HG03460 (cell line): Measurements from ENCODE around the gene STARD4.

Experiments
- ATAC-seq: cut with Tn5 transposase; IDR thresholded peaks from one replicate; pipeline ENCODE4 v1.9.1; 2021; ENCODE audit not compliant: unreplicated experiment

STARD4 gene

GRCh38 chr5:111530298-111530740, 18.0 kb upstream of the STARD4 start:
- peak; percentile 97 for ATAC-seq

- no peak for ATAC-seq
Observed at GRCh38 chr5:111528056-111528455, 15.7 kb upstream of the STARD4 start.

DNA sequence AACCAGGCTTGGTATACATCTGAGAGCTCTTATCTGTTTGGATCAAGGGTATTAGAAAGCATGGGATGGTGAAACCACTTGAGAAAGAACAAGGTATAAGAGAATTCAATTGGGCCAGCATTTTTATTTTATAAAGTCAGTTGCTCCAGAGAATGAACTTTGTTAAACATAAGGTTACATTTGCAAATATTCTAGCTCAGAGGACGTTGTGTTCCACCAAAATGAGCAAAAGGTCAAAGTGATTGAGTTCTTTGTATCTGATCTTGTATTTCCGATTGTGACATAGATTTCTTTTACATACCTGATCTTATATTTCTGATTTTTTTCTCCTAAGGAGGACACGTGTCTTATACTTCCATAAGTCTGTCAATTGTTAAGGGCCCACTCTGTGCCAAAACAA, 8.6 kb upstream of the STARD4 start:
- no peak for ATAC-seq

- ATAC-seq, result no peak
Observed at GRCh38 chr5:111518777-111519176, 6.4 kb upstream of the STARD4 start.

GRCh38 chr5:111517853-111518501, 5.6 kb upstream of the STARD4 start:
- no peak for ATAC-seq

DNA sequence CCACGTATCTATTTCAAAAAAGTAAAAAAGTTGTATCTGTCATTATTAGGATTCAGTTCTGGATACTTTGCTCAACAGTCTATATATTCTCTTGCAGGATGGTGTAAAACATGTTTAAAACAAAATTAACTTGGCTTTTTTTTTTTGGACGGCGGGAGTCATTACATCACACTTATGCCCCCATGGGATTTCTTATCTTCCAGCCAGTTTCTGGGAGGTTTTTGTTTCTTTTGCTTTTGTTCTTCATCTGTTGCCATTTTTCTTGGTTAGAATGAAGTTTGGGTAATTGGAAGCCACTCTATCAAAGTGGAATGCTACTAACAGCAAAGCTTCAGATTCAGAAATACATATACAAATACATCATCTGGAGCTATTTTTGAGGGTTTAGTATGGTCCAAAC, 1.8 kb upstream of the STARD4 start:
- no peak for ATAC-seq

DNA sequence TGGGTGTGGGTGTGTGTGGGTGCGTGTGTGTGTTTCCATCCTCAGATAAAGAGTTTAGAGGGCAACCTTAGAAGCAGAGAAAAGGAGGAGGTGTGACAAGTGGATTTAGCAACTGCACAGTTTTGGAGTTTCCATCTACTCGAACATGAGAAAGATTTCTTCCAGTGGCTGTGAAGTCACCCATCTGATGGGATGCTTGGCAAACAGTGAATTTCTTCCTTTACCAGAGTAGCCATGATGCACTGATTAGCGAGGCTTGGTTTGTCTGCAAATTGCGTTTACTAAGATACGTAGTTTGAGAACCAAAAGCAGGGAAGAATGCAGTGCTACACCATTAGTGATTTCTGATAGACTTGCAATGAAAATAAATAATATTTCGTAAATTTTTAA, 791 bp upstream of the STARD4 start:
- ATAC-seq, result no peak

- peak; percentile 21 for ATAC-seq
Observed at GRCh38 chr5:111511831-111512374, 432 bp downstream of the STARD4 start.

DNA sequence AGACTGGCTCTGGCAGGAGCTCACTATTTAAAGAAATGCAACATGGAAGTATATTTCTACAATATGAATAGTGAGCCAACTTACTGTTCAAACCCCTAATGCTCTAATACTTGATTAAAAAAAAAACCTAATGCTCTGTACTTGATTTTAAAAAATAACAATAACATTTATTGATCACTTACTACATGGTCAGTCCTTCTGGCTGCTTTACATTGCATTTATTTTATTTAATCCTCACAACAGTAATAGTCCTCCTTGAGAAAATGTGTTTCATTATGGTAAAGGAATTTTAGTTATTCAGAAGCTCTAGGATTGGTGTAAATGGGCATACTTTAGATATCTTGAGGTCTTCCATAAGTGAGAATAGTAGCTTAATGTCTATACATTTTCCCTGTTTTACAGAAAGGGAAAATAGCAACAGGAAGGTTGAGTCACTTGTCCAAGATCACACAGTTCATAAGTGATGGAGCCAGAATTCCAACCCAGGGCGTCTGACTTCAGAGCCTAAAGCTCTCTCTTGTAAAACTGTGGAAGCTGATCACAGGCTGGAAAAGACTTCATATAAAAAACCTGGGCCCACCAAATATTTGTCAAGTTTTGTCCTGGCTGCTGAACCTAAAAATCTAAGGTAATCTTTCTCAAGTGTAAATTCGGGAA, 1.0 kb downstream of the STARD4 start:
- ATAC-seq, result no peak

DNA sequence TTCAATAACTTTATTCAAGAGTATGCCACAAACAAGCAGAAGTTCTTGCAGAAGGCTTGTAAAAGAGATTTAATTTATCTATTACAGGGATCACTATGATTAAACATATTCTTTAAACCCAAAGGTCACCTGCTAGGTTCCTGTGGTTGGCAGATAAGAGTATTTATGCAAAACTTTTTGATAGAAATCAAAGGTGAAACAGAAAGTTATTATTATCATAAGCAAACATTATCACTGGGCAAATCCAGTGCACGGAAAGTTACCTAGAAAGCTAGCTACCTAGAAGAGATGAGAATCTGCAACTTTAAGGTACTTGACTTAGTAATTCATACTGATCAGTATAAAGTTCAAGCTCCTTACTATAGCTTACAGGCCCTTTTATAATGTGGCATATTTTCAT, 3.2 kb downstream of the STARD4 start:
- ATAC-seq, result no peak

GRCh38 chr5:111507276-111507675, 5.1 kb downstream of the STARD4 start:
- ATAC-seq, result no peak

- no peak for ATAC-seq
Observed at GRCh38 chr5:111505096-111505495, 7.2 kb downstream of the STARD4 start.

DNA sequence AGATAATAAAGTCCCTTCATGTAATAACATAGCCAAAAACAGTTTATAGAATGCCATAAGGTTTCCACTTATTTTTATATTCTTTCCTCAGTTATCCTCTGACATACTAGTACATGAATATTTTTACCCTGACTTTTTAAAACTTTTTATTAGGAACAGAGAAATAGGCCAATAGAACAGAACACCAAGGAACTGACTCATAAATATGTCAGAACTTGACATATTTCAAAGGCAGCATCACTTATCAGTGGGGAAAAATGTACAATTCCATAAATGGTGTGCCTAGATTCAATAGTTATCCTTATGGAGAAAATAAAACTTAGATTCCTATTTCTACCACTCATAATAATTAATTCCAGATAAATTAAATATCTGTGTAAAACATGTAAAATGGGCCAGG, 9.4 kb downstream of the STARD4 start:
- ATAC-seq, result no peak

GRCh38 chr5:111498346-111498745, 14.0 kb downstream of the STARD4 start:
- ATAC-seq, result no peak

- ATAC-seq, result no peak
Observed at GRCh38 chr5:111495159-111495558, 17.2 kb downstream of the STARD4 start.

GRCh38 chr5:111494355-111494999, 17.9 kb downstream of the STARD4 start:
- ATAC-seq, result no peak

- ATAC-seq, result no peak
Observed at GRCh38 chr5:111493031-111493430, 19.3 kb downstream of the STARD4 start.

- ATAC-seq, result no peak
Observed at GRCh38 chr5:111488353-111488752, 24.0 kb downstream of the STARD4 start.

GRCh38 chr5:111486926-111487325, 25.4 kb downstream of the STARD4 start:
- ATAC-seq, result no peak

- ATAC-seq, result no peak
Observed at GRCh38 chr5:111486055-111486454, 26.3 kb downstream of the STARD4 start.

- ATAC-seq, result no peak
Observed at GRCh38 chr5:111480346-111480745, 32.0 kb downstream of the STARD4 start.

DNA sequence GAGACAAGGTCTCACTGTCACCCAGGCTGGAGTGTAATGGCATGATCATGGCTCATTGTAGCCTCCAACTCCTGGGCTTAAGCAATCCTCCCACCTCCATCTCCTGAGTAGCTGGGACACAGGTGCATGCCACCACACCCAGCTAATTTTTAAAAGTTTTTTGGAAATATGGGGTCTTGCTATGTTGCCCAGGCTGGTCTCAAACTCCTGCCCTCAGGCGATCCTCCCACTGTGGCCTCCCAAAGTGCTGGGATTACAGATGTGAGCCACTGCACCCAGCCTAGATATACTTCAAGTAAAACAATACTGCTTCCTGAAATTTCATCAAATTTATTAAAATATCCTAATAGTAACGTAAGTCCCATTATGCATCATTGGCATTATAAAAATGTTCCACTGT, 33.4 kb downstream of the STARD4 start:
- ATAC-seq, result no peak
